GM23338 (cell line): ENCODE measurements around the gene SPTBN4.

Experiments
- EZH2 ChIP-seq: fragments of 200-600 bp; sonication (generic); IDR thresholded peaks from one replicate; pipeline ENCODE4 v1.8.0; 2017; ENCODE audit warnings: antibody characterized with exemption, mild to moderate bottlenecking, low read depth; ENCODE audit not compliant: unreplicated experiment
- EZH2phosphoT487 ChIP-seq: fragments of 200-600 bp; sonication (generic); IDR thresholded peaks from one replicate; pipeline ENCODE4 v1.8.1; 2018; ENCODE audit warnings: antibody characterized with exemption; ENCODE audit not compliant: unreplicated experiment
- TF ChIP-seq, protein P1 (sequence below): IDR thresholded peaks from 2 replicates; pipeline ENCODE4 v1.6.1; 2016; ENCODE audit warnings: antibody characterized with exemption
- TF ChIP-seq, protein P2 (sequence below), 2 experiments: fragments of 200-600 bp in 1 of 2; sonication (generic) in 1 of 2; conservative IDR thresholded peaks; 2 replicates each; pipeline versions ENCODE4 v1.5.1 to v1.6.1; 2016 to 2017; ENCODE audit warnings: antibody characterized with exemption in 2 of 2, low read depth in 2 of 2, mild to moderate bottlenecking in 2 of 2, moderate library complexity in 1 of 2
- TF ChIP-seq, protein P3 (sequence below): IDR thresholded peaks from one replicate; pipeline ENCODE4 v1.6.1; 2018; ENCODE audit warnings: antibody characterized with exemption; ENCODE audit not compliant: unreplicated experiment

DNA sequence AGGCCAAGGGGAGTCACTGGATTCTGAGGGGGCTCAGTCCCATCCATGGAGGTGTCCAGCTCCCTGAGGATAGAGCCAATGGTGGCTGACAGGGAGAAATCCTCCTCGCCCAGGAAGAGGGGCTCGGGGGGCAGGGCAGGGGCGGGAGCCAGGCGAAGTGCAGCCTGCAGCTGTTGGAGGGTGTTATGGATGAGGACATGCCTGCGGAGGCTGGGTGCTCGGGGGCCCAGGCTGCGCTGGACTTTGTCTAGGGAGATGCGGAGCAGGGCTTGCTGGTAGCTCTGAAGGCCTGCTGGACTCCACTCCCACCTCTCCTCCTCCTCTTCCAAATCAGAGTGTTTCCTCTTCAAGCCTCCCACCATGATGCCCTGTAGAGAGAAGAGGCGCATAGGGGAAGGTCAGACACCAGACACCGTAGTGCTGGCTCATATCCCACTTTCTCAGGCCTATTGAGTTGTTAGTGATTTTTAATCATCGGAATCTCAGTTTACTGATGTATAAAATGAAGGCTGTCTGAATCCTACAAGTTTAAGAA, 25.0 kb upstream of the SPTBN4 start:
- TF ChIP-seq, protein P1, sequence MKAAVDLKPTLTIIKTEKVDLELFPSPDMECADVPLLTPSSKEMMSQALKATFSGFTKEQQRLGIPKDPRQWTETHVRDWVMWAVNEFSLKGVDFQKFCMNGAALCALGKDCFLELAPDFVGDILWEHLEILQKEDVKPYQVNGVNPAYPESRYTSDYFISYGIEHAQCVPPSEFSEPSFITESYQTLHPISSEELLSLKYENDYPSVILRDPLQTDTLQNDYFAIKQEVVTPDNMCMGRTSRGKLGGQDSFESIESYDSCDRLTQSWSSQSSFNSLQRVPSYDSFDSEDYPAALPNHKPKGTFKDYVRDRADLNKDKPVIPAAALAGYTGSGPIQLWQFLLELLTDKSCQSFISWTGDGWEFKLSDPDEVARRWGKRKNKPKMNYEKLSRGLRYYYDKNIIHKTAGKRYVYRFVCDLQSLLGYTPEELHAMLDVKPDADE: no peak
- TF ChIP-seq, protein P2, sequence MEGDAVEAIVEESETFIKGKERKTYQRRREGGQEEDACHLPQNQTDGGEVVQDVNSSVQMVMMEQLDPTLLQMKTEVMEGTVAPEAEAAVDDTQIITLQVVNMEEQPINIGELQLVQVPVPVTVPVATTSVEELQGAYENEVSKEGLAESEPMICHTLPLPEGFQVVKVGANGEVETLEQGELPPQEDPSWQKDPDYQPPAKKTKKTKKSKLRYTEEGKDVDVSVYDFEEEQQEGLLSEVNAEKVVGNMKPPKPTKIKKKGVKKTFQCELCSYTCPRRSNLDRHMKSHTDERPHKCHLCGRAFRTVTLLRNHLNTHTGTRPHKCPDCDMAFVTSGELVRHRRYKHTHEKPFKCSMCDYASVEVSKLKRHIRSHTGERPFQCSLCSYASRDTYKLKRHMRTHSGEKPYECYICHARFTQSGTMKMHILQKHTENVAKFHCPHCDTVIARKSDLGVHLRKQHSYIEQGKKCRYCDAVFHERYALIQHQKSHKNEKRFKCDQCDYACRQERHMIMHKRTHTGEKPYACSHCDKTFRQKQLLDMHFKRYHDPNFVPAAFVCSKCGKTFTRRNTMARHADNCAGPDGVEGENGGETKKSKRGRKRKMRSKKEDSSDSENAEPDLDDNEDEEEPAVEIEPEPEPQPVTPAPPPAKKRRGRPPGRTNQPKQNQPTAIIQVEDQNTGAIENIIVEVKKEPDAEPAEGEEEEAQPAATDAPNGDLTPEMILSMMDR (conservative IDR thresholded peaks at IDR 0.05; ENCODE audit: low read depth in 2 of 2): no peak
- TF ChIP-seq EZH2 (no peak), EZH2phosphoT487 (no peak)
- TF ChIP-seq, protein P3, sequence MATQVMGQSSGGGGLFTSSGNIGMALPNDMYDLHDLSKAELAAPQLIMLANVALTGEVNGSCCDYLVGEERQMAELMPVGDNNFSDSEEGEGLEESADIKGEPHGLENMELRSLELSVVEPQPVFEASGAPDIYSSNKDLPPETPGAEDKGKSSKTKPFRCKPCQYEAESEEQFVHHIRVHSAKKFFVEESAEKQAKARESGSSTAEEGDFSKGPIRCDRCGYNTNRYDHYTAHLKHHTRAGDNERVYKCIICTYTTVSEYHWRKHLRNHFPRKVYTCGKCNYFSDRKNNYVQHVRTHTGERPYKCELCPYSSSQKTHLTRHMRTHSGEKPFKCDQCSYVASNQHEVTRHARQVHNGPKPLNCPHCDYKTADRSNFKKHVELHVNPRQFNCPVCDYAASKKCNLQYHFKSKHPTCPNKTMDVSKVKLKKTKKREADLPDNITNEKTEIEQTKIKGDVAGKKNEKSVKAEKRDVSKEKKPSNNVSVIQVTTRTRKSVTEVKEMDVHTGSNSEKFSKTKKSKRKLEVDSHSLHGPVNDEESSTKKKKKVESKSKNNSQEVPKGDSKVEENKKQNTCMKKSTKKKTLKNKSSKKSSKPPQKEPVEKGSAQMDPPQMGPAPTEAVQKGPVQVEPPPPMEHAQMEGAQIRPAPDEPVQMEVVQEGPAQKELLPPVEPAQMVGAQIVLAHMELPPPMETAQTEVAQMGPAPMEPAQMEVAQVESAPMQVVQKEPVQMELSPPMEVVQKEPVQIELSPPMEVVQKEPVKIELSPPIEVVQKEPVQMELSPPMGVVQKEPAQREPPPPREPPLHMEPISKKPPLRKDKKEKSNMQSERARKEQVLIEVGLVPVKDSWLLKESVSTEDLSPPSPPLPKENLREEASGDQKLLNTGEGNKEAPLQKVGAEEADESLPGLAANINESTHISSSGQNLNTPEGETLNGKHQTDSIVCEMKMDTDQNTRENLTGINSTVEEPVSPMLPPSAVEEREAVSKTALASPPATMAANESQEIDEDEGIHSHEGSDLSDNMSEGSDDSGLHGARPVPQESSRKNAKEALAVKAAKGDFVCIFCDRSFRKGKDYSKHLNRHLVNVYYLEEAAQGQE: no peak
